GM19467 (cell line): ENCODE results near the gene EGFL6.

ENCODE experiments used
- ATAC-seq: cut with Tn5 transposase; IDR thresholded peaks from one replicate; pipeline ENCODE4 v1.9.1; 2021; ENCODE audit warnings: mild to moderate bottlenecking, moderate library complexity; ENCODE audit not compliant: unreplicated experiment

EGFL6 gene

GRCh38 chrX:13569479-13570260 is at the start of gene EGFL6:
EGFL6 (plus strand) TSS chrX:13569601; CDS start chrX:13569862, 261 bp downstream.
- ATAC-seq = no peak

DNA sequence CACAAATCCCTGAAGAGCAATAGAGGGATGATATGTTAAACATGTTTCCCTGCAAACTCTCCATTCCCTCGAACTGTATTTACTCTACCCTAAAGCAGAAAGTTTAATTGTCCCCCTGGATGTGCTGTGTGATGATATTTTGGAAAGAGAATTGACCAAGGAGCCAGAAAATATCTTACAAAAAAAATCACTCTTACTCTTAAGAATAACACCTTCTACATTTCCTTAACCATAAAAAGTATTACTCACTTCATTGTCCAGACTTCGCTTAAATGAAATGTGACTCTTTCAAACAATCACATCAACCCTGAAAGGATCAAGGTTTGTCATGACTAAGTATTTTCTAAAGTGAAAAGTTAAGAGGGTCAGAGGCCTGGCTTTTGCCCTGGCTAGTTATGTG is 49.0 kb upstream of the EGFL6 start:
- no peak for ATAC-seq

GRCh38 chrX:13520936-13521335 is 48.5 kb upstream of the EGFL6 start:
- ATAC-seq = no peak

DNA sequence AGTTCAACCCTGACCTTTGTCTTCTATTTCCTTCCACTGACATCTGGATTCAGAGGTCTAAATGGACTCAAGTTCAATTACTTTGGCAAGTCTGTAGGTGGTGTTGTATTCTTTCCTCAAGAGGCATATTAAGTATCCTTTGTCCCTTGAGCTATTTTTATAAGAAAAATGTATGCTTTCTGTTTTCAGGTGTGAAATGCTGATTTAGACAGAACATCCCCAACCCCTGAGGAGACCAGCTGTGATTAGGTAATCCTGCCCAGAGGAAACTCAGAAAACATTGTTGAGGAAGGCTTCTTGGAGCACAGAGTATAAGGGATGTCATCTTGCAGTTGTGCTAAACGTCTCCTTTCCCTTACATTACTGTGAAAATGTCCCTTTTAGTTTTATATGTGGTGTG is 46.6 kb upstream of the EGFL6 start:
- no peak for ATAC-seq

GRCh38 chrX:13533726-13534125 is 35.7 kb upstream of the EGFL6 start:
- no peak for ATAC-seq

DNA sequence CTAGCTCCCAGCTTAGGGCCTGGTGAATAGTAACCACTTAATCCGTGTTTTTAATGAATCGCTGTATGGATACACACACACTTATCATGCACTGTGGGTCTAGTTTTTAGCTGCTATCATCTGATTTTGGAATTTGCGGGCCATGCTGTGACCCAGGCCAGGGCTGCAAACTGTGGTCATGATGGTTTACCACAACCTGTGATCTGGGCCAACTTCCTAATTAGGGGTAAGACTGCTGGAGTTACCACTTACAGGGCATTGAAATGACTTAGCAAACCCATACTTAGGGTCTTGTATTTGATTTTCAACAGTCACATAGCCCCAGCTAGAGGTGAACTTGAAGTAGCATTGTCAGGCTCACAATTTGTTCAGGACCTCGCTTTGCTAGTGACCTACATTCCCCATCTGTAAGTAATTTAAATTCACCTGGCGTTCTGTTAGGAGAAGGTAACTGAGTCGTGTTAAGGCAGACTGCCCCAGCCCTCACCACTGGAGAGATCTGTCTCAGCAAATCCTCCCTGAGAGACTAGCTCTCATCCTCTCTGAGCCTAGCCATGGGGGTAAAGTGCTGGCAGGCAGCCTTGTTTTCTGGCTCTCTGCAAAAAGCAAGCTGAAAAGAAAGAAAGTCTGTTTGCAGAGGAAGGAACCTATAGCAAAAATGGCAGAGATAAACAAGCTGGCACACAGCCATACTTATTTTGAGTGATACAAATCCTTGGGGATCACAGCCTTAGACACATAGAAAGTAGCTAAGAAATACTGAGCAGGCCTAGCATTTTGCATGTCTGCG is 33.8 kb upstream of the EGFL6 start:
- no peak for ATAC-seq

- ATAC-seq = no peak
Measured at GRCh38 chrX:13536551-13536950, 32.9 kb upstream of the EGFL6 start.

GRCh38 chrX:13538414-13538813 is 31.0 kb upstream of the EGFL6 start:
- no peak for ATAC-seq

GRCh38 chrX:13540602-13541001 is 28.8 kb upstream of the EGFL6 start:
- ATAC-seq = no peak

- no peak for ATAC-seq
Measured at GRCh38 chrX:13545726-13546125, 23.7 kb upstream of the EGFL6 start.

DNA sequence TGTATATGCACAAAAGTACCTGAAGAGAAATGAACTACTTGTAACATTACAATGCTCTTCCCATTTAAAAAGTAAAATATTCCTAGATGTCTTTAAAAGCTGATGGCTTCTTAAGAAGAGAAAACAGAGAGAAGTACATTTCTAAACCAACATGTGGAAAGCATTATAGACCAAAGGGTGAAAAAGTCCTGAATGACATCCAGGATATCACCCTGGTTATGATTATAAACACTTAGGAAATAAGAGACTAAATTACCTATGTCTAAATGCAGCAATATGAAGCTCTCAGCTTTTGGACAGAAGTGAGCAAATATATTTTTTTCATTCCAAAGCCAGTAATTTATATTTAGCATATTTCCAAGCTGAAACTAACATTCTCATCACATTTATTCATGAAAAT is 21.7 kb upstream of the EGFL6 start:
- no peak for ATAC-seq

DNA sequence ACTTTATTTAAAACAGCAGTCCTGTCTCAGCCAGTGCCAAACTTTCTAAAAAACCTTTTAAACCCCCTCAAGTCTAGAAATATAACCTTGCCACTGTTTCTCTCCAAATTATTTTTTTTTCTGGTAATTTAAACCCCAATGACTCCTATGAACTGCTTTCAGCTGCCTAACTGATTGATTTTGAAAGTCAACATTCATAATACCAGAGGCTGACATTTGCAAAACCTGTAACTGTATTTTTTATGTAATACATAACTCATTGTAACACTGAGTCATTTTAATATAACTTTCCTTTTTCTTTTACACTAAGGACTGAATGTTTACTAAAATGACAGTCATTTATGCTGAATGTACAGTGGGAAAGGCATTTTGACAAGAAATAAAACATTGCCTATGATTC is 19.1 kb upstream of the EGFL6 start:
- ATAC-seq = no peak

GRCh38 chrX:13551610-13552009 is 17.8 kb upstream of the EGFL6 start:
- ATAC-seq = no peak

DNA sequence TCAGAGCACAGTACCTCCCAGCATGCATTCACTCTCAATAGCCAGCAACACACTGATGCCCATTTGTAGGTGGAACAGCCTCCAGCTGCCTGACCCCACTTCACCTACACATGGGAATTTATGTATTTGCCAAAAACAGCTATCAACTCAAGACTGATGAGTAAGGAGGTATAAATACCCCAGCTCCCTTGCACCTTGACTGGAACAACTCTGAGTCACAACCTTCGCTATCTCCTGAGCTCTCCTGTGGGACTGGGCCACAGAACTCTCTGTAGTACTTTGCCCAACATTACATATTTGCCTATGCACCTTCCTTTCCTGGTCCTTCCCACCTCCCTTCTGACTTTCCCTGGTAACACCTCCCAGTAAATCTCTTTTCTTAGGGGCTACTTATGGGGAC is 16.5 kb upstream of the EGFL6 start:
- ATAC-seq = no peak

- no peak for ATAC-seq
Measured at GRCh38 chrX:13565511-13565910, 3.9 kb upstream of the EGFL6 start.

- no peak for ATAC-seq
Measured at GRCh38 chrX:13570261-13570605, 832 bp downstream of the EGFL6 start.

GRCh38 chrX:13571136-13571535 is 1.7 kb downstream of the EGFL6 start:
- ATAC-seq = no peak

DNA sequence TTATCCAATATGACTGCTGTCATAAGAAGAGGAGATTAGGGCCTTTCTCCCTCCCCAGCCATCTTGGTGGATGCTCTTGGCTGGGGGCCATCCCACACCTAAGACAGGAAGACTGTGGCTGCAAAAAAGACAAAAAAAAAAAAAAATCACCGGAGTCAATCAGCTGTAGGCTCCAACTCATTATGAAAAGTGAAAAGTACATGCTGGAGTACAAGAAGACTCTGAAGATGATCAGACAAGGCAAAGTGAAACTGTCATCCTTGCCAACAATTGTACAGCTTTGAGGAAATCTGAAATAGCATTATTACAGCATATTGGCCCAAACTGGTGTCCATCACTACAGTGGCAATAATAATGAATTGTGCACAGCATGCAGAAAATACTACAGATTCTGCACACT is 5.2 kb downstream of the EGFL6 start:
- ATAC-seq = no peak

DNA sequence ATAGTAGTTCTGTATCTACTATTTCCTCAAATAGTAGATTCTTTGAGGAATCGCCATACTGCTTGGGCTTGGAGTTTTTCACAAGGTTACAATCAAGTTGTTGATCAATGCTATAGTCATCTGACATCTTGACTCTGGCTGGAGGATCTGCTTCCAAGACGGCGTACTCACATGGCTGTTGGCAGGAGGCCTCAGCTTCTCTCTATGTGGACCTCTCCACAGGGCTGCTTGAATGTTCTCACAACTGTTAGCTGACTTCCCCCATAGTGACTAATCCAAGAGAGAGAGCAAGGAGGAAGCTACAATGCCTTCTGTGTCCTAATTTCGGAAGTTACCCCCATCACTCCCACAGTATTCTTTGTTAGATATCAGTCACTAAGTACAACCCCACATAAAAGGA is 10.3 kb downstream of the EGFL6 start:
- no peak for ATAC-seq

- ATAC-seq = no peak
Measured at GRCh38 chrX:13581554-13581953, 12.2 kb downstream of the EGFL6 start.

GRCh38 chrX:13587786-13588477 is 18.5 kb downstream of the EGFL6 start:
- no peak for ATAC-seq

DNA sequence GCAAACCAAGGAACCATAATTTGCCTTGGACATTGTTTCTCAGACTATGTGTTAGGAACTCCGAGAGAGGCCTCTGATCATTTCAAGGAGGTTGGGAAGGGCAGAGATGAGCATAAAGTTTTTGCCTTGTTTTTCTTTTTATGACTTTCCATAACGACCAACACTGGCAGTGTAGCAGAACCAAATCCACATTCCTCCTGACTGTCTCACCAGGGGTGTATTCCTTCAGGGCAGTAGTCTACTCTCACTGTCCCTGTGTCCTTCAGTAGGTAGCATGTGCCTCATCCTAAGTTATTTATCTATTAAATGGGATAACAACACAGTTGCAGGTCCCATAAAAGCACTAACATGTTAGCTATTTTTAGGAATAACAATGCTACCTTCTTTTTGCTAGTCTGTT is 20.8 kb downstream of the EGFL6 start:
- no peak for ATAC-seq
